Astrocyte (in vitro differentiated cells and primary cell): ENCODE data around the gene SREBF2. TPM values are rescaled to one million over a fixed set of nuclear protein-coding genes. Genes with fewer than 3 reads are reported as not detected.

Experiments
- DNase-seq: peaks from one replicate; pipeline ENCODE4 v3.0.0-alpha.2; 2010; ENCODE audit warnings: low read depth
- FAIRE-seq: peaks from 2 replicates; lab custom pipeline; 2011; peaks lifted over from hg19 to GRCh38; lab: Jason Lieb, UNC
- H2AFZ ChIP-seq: 2 replicates; pipeline ENCODE4 v1.6.0; 2012; ENCODE audit warnings: low read depth, low read length, inconsistent platforms
- H3K27ac ChIP-seq: 2 replicates; pipeline ENCODE4 v1.5.1; 2011; ENCODE audit warnings: low read depth, low read length, inconsistent platforms
- H3K27me3 ChIP-seq: 2 replicates; pipeline ENCODE4 v1.6.0; 2011; ENCODE audit warnings: low read length, inconsistent platforms; ENCODE audit not compliant: insufficient read depth
- H3K36me3 ChIP-seq: 2 replicates; pipeline ENCODE4 v1.5.1; 2011; ENCODE audit warnings: low read length, inconsistent platforms; ENCODE audit not compliant: insufficient read depth
- H3K4me1 ChIP-seq: 2 replicates; pipeline ENCODE4 v1.5.1; 2011; ENCODE audit warnings: low read length, inconsistent platforms; ENCODE audit not compliant: insufficient read depth
- H3K4me2 ChIP-seq: 2 replicates; pipeline ENCODE4 v1.6.0; 2012; ENCODE audit warnings: low read length, inconsistent platforms
- H3K4me3 ChIP-seq: 2 replicates; pipeline ENCODE4 v1.5.1; 2011; ENCODE audit warnings: low read depth, mild to moderate bottlenecking, low read length, inconsistent platforms; ENCODE audit not compliant: insufficient read depth
- H3K79me2 ChIP-seq: 2 replicates; pipeline ENCODE4 v1.6.0; 2012; ENCODE audit warnings: mild to moderate bottlenecking, low read length, inconsistent platforms; ENCODE audit not compliant: insufficient read depth
- H3K9ac ChIP-seq: 2 replicates; pipeline ENCODE4 v1.6.0; 2012; ENCODE audit warnings: mild to moderate bottlenecking, low read length, inconsistent platforms
- H3K9me3 ChIP-seq: 2 replicates; pipeline ENCODE4 v1.5.1; 2012; ENCODE audit warnings: low read depth, mild to moderate bottlenecking, low read length, inconsistent platforms; ENCODE audit not compliant: insufficient read depth
- H4K20me1 ChIP-seq: 2 replicates; pipeline ENCODE4 v1.6.0; 2012; ENCODE audit warnings: low read length, inconsistent platforms; ENCODE audit not compliant: insufficient read depth
- H3K27ac Mint-ChIP-seq: one replicate; pipeline ENCODE4 v1.8.0; 2021; ENCODE audit warnings: mild to moderate bottlenecking, mixed read lengths; ENCODE audit not compliant: unreplicated experiment
- H3K27me3 Mint-ChIP-seq: one replicate; pipeline ENCODE4 v1.8.0; 2021; ENCODE audit warnings: low read depth, mixed read lengths; ENCODE audit not compliant: unreplicated experiment
- H3K36me3 Mint-ChIP-seq: one replicate; pipeline ENCODE4 v1.8.0; 2021; ENCODE audit warnings: low read depth, mixed read lengths; ENCODE audit not compliant: unreplicated experiment
- H3K4me1 Mint-ChIP-seq: one replicate; pipeline ENCODE4 v1.8.0; 2021; ENCODE audit warnings: low read depth, mixed read lengths; ENCODE audit not compliant: unreplicated experiment
- H3K4me3 Mint-ChIP-seq: one replicate; pipeline ENCODE4 v1.8.0; 2021; ENCODE audit warnings: mild to moderate bottlenecking, moderate library complexity, mixed read lengths; ENCODE audit not compliant: unreplicated experiment
- H3K9me3 Mint-ChIP-seq: one replicate; pipeline ENCODE4 v1.8.0; 2021; ENCODE audit warnings: mild to moderate bottlenecking, mixed read lengths; ENCODE audit not compliant: unreplicated experiment
- EZH2 ChIP-seq: IDR thresholded peaks from 2 replicates; pipeline ENCODE4 v1.6.1; 2012; ENCODE audit warnings: mild to moderate bottlenecking, low read length, inconsistent platforms; ENCODE audit not compliant: insufficient read depth
- total RNA-seq: library from RNA; stranded (reverse); gene quantifications from 2 replicates; pipeline ENCODE4 v1.2.1, GENCODE V29; 2021
- TF ChIP-seq, protein P1 (sequence below): IDR thresholded peaks from 2 replicates; pipeline ENCODE4 v1.5.1; 2011; ENCODE audit warnings: low read depth, mild to moderate bottlenecking, inconsistent platforms, low read length, moderate library complexity; ENCODE audit not compliant: insufficient read depth

The SREBF2 gene
- total RNA-seq, 1 donor from 2014 or later = 83.9 TPM

DNA sequence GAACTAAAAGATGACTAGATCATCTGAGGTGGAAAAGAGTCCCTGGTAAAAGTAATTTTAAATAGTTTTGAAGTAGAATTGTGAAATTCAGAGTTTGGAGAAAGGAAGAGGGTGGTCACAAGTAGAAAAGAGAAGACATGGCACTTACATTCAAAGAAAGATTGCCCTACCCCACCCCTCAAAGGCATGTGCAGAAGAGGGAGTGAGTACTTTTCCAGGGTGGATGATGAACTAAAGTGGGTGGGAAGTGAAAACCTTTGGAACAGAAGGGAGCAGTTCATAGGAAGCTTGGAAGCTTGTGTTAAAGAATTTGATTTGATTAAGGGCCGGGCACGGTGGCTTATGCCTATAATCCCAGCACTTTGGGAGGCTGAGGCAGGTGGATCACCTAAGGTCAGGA is 23.6 kb downstream of the SREBF2 start:
- no peak for DNase-seq
- H2AFZ ChIP-seq = no peak overlapping the region
- H3K27me3 ChIP-seq = no peaks in the 10 kb centered on the region
- TF ChIP-seq EZH2 = no peak
- TF ChIP-seq, protein P1, sequence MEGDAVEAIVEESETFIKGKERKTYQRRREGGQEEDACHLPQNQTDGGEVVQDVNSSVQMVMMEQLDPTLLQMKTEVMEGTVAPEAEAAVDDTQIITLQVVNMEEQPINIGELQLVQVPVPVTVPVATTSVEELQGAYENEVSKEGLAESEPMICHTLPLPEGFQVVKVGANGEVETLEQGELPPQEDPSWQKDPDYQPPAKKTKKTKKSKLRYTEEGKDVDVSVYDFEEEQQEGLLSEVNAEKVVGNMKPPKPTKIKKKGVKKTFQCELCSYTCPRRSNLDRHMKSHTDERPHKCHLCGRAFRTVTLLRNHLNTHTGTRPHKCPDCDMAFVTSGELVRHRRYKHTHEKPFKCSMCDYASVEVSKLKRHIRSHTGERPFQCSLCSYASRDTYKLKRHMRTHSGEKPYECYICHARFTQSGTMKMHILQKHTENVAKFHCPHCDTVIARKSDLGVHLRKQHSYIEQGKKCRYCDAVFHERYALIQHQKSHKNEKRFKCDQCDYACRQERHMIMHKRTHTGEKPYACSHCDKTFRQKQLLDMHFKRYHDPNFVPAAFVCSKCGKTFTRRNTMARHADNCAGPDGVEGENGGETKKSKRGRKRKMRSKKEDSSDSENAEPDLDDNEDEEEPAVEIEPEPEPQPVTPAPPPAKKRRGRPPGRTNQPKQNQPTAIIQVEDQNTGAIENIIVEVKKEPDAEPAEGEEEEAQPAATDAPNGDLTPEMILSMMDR = no peak
- H3K27ac ChIP-seq = no peak overlapping the region
- no peak overlapping the region for H3K4me2 ChIP-seq
- no peak overlapping the region for H3K4me3 Mint-ChIP-seq
- H3K36me3 ChIP-seq = no peaks in the 10 kb centered on the region
- peaks cover 29% of the 10 kb centered on the region for H3K4me1 Mint-ChIP-seq
- no peak overlapping the region for H3K4me3 ChIP-seq
- H3K27ac Mint-ChIP-seq = no peak overlapping the region
- H3K4me1 ChIP-seq = peaks cover 23% of the 10 kb centered on the region
- H3K9me3 Mint-ChIP-seq = no peaks in the 10 kb centered on the region
- H3K36me3 Mint-ChIP-seq = peaks cover 2% of the 10 kb centered on the region
- peaks cover 74% of the 10 kb centered on the region for H4K20me1 ChIP-seq
- no peaks in the 10 kb centered on the region for H3K9me3 ChIP-seq
- H3K79me2 ChIP-seq = peaks cover 63% of the 10 kb centered on the region
- H3K27me3 Mint-ChIP-seq = no peaks in the 10 kb centered on the region
- no peak overlapping the region for H3K9ac ChIP-seq
- no peak for FAIRE-seq

DNA sequence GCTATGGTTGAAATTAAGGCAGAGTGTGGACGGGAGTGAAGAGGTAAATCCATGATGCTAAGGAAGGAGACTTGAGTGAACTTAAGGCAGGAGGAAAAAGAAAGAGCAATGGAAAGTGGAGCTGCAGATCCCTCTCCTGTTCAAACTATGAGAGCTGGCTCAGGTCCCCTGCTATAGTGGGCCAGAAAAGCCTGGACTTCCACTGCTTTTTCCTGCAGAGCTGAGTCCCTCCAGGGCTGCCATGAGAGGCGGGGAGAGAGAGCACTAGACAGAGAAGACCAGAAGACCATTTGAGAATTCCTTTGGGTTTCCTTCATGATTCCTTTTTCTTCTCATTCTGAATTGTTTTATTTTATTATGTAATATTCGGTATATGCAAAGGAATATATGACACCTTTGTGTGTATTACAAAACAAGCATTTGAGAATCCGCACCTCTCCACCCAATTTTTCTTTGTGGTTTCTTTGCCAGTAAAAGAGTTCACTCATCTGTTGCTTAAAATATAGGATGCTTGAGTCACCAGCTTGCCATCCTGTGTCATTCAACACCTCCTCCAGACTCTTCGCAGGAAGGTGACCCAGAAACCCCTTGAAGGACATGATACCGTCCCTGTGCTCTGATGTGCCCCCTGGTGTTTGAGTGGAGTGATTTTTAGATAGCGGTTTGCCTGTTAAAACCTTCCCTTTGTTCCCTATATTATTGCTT is 24.4 kb downstream of the SREBF2 start:
- FAIRE-seq = peak; percentile 9
- H3K27me3 Mint-ChIP-seq = no peaks in the 10 kb centered on the region

More for the DNA sequence above, 24.4 kb downstream of the SREBF2 start:
- Histone ChIP-seq H3K4me1 (peaks cover 30% of the 10 kb centered on the region), H3K27me3 (no peaks in the 10 kb centered on the region), H3K9me3 (no peaks in the 10 kb centered on the region), H3K4me2 (peak overlapping the region; percentile 25), H3K36me3 (no peaks in the 10 kb centered on the region), H3K9ac (no peak overlapping the region), H3K4me3 (no peak overlapping the region), H3K27ac (no peak overlapping the region), H3K79me2 (peaks cover 60% of the 10 kb centered on the region), H2AFZ (no peak overlapping the region), H4K20me1 (peaks cover 71% of the 10 kb centered on the region)
- no peaks in the 10 kb centered on the region for H3K9me3 Mint-ChIP-seq
- TF ChIP-seq, protein P1 = peak; percentile 58
- no peak for TF ChIP-seq EZH2
- peak overlapping the region; percentile 36 for H3K27ac Mint-ChIP-seq
- peaks cover 33% of the 10 kb centered on the region for H3K4me1 Mint-ChIP-seq
- peaks cover 2% of the 10 kb centered on the region for H3K36me3 Mint-ChIP-seq
- H3K4me3 Mint-ChIP-seq = no peak overlapping the region
- DNase-seq = peak; percentile 71
